Measurements from ENCODE around the gene TEX14.
"Not testable (repeated sequence)": the region's sequence is repeated elsewhere in the genome, so short reads cannot be mapped to it uniquely, and the experiment has no call there.

TEX14 gene

DNA sequence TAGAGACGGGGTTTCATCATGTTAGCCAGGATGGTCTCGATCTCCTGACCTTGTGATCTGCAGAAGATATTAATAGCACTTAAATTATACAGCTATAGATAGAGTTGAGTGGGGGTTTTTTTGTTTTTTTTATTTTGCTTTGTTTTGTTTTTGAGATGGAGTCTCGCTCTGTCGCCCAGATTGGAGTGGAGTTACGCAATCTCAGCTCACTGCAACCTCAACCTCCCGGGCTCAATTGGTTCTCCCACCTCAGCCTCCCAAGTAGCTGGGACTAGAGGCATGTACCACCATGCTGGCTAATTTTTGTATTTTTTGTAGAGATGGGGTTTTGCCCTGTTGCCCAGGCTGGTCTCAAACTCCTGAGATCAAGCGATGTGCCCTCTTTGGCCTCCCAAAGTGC lies 1.8 kb downstream of the TEX14 start:
- not testable (repeated sequence) for DNase-seq

DNA sequence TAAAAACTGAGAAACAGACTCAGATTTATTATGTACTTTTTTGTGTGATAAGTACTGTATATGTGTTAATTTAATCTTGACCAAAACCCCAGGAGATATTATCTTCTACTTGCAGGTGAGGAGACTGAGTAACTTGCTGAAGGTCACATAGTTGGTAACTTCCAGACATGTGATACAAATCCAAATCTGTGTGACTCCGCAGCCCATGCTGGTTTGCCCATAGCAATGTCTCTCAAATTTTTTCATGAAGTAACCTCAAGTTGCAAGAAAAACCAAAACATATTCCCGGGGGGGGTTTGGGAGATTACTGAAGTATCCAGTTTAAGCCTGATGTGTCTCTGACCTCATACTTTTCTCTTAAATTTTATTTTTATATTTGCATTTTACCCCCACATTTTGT lies 3.3 kb downstream of the TEX14 start:
- DNase-seq = no peak

DNA sequence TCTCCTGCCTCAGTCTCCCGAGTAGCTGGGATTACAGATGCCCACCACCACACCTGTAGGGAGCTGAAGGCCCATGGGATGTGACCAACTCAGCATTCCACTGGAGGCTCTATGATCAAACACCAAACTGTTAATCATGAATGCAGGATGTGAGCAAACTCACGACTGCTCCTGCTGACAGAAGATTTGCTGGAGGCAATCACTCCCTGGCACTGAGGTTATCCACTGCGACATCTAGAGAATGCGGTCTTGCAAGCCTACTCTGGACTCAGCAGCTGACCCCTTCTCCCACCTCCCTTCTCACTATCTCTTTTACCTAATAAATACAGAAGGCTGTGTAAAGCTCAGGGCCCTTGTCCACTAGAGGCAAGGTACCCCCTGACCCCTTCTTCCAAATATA lies 4.9 kb downstream of the TEX14 start:
- no peak for DNase-seq

DNA sequence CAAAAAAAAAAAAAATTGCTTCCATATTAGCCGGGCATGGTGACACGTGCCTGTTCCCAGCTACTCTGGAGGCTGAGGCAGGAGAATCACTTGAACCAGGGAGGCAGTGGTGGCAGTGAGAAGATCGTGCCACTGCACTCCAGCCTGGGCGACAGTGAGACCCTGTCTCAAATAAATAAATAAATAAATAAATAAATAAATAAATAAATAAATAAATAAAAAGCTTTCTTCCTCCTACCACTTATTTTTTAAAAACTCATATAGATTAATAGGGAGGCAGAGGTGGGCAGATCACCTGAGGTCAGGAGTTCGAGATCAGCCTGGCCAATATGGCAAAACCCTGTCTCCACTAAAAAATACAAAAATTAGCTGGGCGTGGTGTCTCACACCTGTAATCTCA lies 7.4 kb downstream of the TEX14 start:
- DNase-seq = not testable (repeated sequence)

DNA sequence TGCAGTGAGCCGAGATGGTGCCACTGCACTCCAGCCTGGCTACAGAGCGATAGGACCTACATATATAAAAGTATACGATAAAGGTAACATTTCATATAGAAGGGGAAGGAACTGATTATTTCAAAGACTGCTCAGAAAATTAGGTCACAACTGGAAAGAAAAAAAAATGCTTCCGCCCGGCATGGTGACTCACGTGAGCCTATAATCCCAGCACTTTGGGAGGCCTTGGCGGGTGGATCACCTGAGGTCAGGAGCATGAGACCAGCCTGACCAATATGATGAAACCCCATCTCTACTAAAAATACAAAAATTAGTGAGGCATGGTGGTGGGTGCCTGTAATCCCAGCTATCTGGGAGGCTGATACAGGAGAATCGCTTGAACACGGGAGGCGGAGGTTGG lies 7.8 kb downstream of the TEX14 start:
- no peak for DNase-seq

DNA sequence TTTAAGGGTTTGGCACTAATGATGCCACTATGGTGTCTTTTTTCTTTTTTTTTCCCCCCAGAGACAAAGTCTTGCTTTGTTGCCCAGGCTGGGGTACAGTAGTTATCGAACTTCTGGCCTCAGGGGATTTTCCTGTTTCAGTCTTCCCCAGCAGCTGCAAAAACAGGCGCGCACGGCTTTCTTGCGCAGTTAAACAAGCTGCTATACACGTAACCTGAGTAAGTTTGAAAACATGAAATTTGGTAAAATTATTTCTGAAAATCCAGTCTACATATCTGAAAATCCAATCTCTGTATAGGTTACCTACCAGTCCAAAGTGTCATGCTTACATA lies 11.8 kb downstream of the TEX14 start:
- no peak for DNase-seq

DNA sequence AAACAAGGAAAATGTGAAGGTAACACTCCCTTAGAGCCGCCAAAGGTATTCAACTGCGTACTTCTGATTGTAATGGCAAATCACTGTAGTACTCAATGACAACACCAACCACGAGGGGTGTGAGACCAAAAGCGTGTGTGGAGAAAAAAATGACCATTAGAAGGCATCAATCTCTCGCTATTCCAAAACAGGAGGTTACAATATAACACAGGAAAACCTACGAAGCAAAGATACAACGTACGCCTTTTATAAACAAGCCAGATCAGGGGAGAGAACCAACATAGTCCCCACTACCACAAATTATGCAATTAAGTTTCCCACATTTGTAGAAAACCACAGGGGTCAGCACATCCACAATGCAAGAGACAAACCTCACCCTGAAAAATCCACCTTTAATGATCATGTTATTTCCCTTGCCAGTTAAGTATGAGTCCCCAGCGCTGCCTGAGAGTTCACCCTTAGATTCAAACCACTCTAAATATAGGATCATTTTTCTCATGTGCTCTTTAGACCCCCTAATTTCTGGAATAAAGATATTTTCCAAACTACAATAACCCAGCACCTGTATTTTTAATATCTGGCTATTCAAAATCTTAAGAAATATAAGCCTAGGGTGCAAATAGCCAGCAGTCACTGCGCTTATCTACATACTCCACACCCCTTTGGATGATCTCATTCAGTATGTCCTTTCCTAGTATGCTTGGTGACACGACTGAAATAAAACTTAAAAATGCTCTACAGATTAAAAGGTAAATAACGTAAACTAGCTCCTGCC lies 12.4 kb downstream of the TEX14 start:
- DNase-seq = no peak

DNA sequence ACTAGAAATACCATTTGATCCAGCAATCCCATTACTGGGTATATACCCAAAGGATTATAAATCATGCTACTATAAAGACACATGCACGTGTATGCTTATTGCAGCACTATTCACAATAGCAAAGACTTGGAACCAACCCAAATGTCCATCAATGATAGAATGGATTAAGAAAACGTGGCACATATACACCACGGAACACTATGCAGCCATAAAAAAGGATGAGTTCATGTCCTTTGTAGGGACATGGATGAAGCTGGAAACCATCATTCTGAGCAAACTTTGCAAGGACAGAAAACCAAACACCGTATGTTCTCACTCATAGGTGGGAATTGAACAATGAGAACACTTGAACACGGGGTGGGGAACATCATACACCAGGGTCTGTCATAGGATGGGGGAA lies 13.6 kb downstream of the TEX14 start:
- DNase-seq = not testable (repeated sequence)

DNA sequence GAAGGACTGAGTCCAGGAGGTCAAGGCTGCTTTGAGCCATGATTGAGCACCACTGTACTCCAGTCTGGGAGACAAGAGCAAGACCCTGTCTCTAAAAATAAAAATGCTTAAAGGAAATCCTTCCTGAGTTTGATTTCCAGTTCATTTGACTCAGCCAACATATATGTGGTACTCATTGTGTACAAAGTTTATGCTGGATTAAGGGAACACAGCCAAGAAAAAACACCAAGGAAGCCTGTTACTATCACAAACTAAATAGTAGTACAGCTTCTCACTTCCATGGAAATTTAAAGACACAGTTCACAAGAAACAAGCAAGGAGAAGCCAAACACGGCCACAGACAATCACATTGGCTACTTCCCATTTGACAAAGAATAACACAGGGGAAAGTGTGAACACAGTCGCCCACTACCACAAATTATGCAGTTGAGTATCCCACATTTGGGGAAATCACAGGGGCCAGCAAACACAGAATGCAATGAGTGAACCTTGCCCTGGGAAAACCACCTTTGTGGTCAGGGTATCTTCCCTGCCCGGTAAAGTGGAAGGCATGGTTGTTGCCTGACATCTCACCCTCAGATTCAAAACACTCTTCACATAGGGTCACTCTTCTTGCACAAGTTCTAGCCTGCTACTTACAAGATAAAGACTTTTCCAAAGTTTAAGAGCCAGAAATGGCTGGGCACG lies 14.5 kb downstream of the TEX14 start:
- DNase-seq = no peak

DNA sequence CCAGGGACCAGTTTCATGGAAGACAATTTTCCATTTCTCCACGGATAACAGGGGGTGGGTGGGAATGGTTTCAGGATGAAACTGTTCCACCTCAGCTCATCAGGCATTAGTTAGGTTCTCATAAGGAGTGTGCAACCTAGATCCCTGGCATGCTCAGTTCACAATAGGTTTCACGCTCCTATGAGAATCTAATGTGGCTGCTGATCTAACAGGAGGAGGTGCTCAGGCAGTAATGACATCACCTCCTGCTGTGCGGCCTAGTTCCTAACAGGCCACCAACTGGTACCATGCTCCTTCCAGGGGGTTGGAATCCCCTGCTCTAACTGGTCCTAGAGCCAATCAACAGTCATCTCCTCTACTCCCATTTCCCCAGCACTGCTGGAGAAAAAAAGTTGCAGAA lies 19.9 kb downstream of the TEX14 start:
- DNase-seq = no peak

DNA sequence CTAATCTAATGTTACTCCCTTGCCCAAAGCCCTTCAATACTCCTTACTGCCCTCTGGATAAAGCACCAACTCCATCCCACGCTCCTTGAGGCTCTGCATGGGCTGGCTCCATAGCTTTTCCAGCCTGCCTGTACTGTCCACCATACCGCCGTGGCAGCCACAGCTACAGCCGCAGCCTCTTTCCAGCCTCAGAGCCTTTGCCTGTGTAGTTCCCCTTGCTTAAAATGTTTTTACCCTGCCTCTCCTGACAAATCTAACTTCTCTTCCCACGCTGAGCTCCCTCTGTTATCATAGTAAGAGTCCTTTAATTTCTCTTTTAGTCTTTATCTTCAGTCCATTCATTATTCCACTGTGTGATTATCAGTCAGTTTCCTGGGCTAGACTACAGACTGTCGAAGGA lies 22.0 kb downstream of the TEX14 start:
- no peak for DNase-seq

DNA sequence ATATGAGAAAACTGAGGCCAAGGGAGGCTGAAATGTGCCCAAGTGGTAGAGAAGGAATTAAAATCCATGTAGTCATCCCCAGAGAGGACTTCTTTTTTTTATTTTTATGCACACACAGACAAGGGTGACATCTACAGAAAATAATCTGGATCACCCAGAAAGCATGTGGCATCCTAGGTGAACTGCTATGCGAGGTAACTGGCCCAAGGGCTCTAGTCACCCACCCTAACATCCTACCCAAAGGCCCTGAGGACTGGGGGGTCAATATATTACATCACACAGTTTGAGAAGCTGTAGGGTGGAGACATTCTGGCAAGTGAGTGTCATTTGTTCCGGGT lies 23.3 kb downstream of the TEX14 start:
- no peak for DNase-seq

DNA sequence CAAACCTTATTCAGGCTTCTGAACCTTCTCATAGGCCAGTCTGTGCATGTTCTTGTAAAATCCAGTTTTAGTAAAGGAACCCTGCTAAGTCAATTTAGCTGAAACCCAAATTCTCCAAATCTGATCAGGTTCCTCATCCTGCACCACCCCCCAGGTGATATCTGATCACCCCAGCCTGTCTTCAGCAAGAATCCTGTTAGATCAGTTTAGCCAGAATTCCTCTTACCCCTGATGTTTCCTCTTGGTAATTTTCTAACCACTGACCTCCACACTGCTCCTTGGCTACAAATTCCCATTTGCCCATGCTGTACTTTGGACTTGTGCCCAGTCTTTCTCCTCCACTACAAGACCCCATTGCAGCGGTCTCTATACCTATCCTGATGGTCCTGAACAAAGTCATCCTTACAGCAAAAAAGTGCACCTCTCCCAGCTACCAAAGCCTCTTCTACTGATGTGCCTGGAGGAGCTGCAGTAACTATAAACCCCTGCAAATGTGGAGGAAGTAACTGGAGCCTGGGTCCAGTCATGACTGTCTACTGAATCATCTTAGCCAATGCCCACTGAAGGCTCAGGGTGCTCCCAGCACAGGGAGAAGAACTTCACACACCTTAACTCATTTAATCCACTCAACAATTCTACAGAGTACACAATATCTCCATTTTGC lies 23.8 kb downstream of the TEX14 start:
- no peak for DNase-seq

DNA sequence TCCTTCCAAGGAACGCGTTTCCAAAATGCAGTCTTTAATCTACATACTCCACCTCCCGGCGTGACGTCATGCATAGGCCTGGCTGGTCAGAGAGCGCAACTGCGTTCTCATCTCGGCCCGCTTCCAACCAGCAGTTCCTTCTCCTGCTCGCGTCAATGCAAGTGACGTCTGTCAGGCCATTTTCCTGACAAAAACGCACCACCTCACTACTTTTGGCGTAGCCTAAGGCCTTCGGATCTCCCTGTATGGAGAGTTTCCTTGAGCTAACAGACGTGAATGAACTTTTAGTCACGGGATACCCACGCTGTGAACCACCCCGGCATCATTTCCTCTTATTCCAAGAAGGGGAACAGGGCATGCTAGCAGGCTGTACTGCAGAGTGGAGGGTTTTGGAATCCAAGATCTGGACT lies 25.0 kb downstream of the TEX14 start:
- no peak for DNase-seq

DNA sequence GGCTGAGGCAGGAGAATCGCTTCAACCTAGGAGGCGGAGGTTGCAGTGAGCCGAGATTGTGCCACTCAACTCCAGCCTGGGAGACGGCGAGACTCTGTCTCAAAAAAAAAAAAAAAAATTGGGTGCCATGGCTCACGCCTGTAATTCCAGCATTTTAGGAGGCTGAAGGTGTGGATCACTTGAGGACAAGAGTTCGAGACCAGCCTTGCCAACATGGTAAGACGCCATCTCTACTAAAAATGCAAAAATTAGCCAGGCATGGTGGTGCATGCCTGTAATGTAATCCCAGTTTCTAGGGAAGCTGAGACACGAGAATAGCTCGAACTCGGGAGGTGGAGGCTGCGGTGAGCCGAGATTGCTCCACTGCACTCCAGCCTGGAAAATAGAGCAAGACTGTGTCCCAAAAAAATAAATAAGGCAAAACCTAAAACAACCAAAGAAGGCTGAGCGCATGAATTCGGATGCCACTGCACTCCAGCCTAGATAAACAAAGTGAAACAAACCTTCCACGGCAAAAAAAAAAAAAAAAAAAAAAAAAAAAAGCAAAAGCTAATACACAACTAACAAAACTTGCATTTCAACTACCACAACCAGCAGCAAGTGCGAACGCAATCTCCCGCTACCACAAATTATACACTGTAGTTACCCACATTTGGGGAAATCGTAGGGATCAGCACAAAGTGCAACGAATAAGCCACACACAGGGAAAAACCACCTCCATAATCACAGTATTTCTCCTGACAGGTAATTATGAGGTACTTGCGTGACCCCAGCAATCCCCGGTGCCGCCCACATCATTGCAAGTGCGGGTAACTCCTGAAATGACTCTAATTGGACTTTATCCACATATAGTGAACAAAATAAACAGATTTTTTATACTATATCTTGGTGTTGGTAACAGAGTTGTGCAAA lies 25.6 kb downstream of the TEX14 start:
- DNase-seq = no peak

DNA sequence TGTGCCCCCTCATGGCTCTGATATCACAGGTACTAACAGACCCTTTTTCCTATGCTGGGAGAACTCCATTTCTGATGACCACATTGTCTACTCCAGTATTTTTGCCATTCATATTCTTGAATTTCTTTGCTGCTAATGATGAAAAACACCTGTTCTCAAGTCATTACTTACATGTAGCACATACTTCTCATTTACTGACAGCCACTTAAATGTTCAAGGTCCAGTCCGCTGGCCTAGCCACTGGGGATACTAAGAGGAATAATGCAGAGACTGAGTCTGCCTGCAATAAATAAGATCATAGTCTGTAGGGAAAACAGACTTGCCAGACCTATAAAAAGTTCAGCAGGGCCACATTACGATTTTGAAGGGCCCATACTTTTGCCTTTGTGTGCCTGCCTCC lies 27.5 kb downstream of the TEX14 start:
- no peak for DNase-seq

DNA sequence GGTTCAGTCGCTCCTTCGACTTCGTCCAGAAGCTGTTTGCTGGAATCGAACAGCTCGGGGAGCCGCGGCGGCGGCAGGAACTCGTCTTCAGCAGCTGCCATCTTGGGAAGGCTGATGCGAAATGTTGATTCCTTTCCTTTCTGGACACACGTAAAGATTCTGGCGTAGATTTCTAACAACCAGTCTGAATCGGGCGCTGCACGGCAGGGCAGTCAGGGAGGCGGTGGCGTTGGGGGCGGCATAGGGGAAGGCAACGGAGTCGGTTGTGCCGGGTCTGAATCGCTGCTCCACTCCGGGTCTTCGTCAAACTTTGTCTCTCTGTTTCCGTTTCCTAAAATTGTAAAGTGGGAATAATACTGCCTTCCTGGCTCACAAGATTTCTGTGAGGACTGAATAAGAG lies 30.3 kb downstream of the TEX14 start:
- no peak for DNase-seq

DNA sequence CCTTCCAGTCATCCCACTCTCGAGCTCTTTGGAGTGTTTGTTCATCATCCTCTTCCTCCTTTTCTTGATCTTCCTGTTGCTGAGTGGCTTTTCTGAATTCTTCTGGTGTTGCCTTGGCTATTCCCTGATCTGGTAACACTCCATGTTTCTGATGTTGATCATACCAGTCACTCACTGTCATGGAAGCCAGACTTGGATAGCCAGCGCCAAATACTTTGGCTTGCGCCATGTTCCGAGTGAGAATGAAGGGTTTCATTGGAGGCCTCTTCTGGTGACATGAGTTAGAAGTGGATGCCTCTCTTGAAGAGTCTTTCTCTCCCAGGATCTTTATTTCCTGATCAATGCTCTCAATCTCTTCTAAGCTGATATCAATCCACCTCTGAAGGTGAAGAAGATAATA lies 31.2 kb downstream of the TEX14 start:
- no peak for DNase-seq

DNA sequence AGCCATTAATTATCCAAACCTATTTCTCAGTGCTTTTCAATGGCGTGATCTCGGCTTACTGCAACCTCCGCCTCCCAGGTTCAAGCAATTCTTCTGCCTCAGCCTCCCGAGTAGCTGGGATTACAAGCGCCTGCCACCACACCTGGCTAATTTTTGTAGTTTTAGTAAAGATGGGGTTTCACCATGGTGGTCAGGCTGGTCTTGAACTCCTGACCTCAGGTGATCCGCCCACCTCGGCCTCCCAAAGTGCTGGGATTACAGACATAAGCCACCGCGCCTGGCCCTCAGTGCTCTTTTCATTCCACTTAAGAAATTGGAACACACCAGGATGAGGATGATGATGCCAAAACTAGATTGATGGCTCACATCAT lies 32.1 kb downstream of the TEX14 start:
- DNase-seq = not testable (repeated sequence)

DNA sequence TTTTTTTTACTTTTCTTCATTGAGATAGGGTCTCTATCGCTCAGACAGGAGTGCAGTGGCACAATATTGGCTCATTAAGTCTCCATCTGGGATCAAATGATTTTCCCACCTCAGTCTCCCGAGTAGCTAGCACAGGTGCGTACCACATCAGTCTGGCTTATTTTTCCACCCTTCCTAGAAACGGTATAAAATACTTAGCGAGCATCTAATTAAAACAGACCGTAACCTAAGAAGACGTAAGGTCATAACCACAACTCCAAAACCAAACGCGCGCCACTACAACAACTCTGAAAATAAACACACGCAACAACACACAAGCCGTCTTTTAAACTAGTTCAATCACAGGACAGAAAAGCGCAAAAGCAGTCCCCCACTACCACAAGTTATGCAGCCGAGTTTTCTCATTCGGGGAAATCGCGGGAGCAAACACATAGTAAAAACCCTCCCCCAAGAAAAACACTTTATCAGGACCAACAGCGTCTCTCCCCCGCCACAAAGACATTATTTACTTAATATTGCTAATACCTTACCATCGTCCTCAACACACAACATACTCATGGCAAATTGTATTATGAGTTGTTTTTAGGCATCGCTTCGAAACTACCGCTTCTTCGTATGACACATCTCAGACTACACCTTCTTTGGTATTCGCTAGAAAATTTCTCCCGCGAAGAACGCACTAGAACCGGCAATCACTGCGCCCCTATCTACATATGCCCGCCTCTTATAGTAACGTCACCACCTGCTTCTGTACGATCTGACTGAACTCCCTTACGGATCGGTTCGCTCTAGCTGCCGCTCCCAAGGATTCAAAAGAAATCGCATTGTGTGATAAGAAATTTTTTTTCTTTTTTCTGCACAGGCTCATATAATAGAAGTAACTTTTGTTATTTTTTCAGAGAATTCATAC lies 32.8 kb downstream of the TEX14 start:
- peak; percentile 95 to 98 for DNase-seq

DNA sequence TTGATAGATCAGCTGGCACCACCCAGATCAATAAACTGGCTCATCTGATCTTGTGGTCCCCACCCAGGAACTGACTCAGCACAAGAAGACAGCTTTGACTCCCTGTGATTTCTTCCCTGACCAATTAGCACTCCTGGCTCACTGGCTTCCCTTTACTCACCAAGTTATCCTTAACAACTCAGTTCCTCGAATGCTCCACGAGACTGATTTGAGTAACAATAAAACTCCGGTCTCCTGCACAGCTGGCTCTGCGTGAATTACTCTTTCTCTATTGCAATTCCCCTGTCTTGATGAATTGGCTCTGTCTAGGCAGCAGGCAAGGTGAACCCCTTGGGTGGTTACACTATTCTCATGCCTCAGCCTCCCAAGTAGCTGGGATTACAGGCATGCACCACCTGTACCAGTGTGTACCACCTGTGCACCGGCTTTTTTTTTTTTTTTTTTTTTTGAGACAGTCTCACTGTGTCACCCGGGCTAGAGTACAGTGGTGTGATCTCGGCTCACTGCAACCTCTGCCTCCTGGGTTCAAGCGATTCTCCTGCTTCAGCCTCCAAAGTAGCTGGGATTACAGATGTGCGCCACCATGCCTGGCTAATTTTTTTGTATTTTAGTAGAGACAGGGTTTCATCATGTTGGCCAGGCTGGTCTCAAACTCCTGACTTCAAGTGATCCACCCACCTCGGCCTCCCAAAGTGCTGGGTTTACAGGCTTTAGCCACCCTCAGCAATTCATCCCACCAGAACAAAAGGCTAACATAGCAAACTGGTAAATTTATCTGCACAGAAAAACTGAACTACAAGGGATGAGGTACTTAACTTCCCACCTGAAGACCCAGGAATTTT lies 33.7 kb downstream of the TEX14 start:
- not testable (repeated sequence) for DNase-seq

Data from NCI-H524 (cell line).